Stimulated activated CD8-positive, alpha-beta memory T cell treated with anti-CD3 and anti-CD28 coated beads, Interleukin-7, amount 100 ng/mL, for 24 hours (primary cell): ENCODE results near the gene CALCOCO2.
"Not testable (repeated sequence)": the region's sequence is repeated elsewhere in the genome, so short reads cannot be mapped to it uniquely, and the experiment has no call there.

Experiments used
- DNase-seq: peaks from one replicate; pipeline ENCODE4 v3.0.0-alpha.2; 2020; ENCODE audit warnings: low read depth

CALCOCO2 gene

DNA sequence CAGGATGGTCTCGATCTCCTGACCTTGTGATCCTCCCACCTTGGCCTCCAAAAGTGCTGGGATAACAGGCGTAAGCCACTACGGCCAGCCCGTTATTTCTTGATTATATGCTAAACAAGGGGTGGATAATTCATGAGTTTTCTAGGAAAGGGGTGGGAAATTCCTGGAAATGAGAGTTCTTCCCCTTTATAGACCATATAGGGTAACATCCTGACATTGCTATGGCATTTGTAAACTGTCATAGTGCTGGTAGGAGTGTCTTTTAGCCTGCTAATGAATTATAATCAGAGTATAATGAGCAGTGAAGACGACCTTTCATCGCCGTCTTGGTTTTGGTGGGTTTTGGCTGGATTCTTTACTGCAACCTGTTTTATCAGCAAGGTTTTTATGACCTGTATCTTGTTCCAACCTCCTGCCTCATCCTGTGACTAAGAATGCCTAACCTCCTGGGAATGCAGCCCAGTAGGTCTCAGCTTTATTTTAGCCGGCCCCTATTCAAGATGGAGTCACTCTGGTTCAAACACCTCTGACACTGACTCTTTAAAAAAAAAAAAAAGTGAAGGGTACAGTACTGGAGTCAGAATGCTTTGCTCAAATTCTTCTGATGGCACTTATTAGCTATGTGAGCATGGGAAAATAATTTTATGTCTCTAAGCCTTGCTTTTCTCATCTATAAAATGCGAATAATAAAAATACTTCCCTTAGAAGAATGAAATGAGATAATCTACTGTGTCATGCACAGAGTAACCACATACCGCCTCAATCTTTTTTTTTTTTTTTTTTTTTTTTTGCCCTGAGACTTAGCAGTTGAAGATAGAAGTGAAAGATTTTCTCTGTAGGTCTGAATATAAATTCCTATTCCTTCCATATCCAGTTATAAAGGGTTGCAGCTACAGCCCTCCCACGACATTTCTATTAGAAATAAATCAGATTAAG, 5.1 kb upstream of the CALCOCO2 start:
- DNase-seq, result no peak

DNA sequence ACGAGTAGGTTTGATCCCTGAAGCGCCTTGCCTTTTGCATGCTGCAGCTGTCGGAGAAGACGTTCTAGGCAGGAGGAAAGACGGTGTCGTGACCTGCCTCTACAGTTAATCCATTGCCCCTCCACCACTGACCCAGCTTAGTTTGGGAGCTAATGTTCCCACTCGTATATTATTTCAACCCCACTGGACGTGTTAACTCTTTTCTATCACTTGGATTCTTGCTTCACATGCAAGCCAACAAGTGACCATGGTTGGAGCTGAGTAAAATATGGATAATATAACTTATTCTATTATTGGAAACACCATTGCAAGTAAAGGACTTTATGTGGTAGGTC, 681 bp downstream of the CALCOCO2 start:
- DNase-seq, result no peak

DNA sequence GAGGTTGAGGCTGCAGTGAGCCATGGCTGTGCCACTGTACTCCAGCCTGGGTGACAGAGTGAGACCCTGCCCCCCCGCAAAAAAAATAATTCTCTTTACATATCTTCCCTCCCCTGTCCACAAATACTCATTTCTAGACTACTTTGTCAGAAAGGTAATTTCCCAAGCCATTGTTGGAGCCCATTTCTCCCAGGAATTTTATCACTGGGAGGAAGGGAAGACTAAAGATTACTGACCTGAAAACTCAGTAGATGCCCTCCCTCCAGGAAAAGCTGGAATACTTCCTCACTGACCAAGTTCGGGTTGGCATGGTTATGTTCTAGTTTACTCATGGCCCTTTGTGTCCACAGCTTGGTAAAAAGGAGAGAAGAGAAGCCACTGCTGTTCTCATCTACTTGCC, 4.1 kb downstream of the CALCOCO2 start:
- no peak for DNase-seq

- DNase-seq, result no peak
These were observed 5.1 kb downstream of the CALCOCO2 start for GRCh38 chr17:48835971-48836370.

GRCh38 chr17:48837458-48837857, 6.6 kb downstream of the CALCOCO2 start:
- not testable (repeated sequence) for DNase-seq

DNA sequence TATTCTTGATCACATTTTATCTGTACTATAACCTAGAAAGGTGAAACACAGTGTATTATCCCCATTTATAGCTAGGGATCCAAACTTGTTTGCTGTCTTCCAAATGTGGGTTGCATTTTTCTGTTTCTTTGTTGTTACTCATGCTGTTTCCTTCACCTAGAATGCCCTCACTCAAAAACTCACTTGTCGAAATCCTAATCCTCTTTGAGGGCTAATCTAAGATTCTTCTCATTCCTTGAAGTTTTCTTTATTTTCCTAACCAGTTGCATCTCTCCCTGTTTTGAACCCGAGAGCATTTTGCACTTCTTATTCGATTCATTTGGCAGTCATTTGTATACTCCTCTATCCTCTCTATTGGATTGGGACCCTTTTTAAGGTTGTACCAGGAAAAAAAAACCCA, 9.6 kb downstream of the CALCOCO2 start:
- no peak for DNase-seq

GRCh38 chr17:48841395-48841831, 10.6 kb downstream of the CALCOCO2 start:
- DNase-seq, result no peak

DNA sequence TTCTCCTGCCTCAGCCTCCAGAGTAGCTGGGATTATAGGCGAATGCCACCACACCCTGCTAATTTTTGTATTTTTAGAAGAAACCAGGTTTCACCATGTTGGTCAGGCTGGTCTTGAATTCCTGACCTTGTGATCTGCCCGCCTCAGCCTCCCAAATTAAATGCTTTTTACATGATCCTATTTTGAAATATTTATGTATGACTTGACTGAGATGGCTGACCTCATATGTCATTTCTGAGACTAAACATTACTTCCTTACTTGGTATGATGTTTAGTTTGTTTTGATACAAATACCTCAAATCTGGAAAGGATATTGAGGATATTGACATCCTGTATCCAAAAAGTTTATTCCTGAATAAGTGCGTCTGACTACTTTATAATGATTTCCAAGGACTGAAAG, 11.9 kb downstream of the CALCOCO2 start:
- DNase-seq, result no peak

DNA sequence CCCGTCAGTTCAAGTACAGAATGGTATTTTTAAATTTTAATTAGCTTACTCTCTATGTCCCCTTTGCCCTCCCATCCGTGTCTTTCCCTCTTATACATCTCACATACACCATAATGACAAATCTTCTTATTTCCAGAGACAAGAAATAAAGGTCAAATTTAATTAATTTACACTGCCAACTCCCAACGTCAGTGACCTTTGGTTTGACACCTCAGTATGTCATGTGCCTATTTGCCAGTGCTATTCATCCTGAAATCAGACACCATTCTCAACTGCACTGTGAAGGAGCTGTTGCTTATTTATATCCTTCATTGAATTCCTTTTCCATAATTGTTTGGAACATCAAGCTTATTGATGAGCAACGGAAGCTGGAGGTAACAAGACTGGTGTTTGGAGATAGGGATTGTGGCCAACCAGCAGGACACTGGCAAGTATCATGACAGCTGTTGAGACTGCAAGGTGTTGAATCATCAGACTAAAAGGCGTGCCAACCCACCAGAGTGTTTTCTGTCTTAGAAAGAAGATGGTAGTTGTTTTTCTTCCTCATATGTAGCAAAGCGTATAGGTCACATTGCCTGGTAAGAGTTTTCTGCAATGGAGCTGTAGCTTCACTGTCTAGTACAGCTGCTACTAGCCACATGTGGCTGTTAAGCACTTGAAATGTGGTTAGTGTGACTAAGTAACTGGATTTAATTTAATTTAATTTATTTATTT, 12.5 kb downstream of the CALCOCO2 start:
- DNase-seq, result no peak

DNA sequence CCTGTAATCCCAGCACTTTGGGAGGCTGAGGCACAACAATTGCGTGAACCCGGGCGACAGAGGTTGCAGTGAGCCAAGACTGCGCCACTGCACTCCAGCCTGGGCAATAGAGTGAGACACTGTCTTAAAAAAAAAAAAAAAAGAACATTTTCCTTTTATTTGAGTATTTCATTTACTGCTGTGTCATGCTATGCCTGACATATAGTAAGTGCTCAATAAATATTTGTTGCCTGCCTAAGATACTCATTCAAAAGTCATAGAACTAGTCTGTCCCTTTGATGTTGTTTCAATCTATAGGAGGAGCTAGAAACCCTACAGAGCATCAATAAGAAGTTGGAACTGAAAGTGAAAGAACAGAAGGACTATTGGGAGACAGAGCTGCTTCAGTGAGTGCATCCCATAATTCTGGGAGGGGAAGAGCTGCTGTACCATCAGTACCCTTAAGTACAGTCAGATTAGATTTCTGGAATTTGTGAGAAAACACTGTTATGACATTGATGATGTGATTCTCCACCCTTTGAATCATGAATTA, 20.0 kb downstream of the CALCOCO2 start:
- no peak for DNase-seq

DNA sequence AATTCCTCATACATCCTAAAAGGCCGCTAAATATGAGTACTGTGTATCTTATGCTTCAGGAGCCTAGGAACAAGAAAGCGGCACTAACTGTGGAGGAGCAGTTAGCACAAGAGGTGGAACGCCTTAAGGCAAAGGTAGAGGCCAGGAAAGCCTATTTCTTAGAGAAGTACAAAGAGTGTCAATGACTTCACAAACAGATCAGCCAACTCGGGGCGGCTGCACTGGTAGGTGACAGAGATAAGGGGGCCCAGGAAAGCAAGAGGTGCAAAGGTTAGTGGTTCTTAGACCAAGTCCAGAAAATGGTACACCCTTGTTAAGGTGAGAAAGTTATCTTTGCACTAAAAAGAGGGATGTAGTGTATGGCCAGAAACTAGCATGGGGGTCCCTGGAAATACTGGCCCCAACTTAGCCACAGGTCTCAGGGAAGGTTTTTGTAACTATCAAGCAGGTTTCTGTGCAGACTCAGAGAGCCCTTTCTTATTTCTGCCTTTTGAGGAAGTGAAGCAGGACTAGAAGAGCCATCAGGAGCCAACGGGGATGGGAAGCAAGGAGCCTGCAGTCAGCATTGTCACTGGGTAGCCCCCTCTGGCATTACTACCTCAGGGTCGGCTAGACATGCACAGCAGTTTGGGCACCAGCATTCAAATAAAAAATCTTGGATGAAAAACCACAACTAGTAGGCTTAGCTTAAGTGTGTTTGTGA, 24.1 kb downstream of the CALCOCO2 start:
- no peak for DNase-seq

DNA sequence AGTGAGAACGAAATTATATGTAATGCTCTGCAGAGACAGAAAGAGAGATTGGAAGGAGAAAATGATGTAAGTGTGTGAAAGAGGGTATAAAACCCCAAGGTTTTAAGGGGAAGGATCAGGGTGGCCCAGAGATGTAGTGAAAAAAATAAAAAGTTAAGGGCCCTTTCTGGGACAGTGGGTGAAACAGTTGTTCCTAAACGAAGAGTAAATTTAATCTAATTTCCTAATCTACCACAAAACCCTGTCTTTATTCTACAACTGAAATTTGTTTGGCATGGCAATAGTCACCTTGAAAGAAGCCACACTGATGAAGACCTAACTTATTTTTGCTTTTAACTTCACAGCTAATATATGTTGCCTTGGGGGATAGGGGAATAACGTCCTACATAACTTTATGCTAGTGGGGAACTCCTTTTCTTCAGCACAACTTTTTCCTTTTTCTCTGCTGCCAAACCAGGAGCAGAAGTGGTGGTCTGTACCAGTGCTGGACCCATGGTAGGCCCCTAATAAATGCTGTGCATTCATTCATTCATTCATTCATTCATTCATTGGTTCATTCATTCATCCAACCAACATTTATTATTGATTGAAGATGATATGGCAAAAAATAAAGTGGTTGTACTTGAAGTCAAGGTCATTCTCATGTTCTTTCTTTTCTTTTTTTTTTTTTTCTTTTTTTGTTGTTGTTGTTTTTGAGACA, 25.4 kb downstream of the CALCOCO2 start:
- no peak for DNase-seq

DNA sequence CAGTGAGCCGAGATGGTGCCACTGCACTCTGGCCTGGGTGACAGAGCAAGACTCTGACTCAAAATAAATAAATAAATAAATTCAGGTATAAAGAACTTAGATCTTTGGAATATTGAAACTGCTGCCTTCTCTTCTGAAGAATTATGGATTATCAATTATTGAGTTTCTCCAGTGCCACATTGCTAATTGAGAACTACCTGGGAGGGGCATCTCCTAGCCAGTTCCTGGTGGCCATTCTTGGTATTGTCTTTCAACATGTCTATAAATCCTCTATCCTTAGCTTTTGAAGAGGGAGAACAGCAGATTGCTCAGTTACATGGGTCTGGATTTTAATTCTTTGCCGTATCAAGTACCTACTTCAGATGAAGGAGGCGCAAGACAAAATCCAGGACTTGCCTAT, 29.2 kb downstream of the CALCOCO2 start:
- DNase-seq, result no peak

- no peak for DNase-seq
These were observed 29.6 kb downstream of the CALCOCO2 start for GRCh38 chr17:48860456-48860855.

DNA sequence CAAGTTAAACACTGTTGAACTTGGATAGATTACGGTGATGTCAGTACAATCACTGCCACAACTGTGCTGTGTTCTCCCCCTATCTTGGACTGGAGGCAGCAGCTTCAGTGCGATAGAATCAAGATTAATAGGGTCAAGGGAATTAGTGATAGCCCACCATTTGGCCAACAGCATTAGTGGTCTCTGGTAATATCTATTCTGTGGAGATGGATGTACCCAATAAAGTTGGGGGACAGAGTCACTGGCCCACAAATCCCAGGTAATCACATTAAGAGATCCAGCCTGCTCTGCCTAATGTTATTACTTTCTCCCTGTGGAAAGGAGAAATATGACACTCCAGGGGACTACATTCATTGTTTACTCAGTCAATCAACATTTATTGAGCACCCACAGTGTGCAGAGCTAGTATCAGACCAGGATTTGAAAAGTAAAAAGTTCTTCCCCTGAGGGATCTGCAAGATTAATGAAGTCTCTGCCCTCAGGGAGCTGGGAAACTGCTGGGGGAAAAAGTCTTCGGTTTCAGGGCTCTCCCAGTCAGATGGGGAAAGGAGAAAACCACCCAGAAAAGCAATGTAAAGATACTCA, 38.2 kb downstream of the CALCOCO2 start:
- DNase-seq, result no peak

- DNase-seq, result no peak
These were observed 39.0 kb downstream of the CALCOCO2 start for GRCh38 chr17:48869821-48870318.

GRCh38 chr17:48871035-48871550, 40.3 kb downstream of the CALCOCO2 start:
- DNase-seq, result no peak

DNA sequence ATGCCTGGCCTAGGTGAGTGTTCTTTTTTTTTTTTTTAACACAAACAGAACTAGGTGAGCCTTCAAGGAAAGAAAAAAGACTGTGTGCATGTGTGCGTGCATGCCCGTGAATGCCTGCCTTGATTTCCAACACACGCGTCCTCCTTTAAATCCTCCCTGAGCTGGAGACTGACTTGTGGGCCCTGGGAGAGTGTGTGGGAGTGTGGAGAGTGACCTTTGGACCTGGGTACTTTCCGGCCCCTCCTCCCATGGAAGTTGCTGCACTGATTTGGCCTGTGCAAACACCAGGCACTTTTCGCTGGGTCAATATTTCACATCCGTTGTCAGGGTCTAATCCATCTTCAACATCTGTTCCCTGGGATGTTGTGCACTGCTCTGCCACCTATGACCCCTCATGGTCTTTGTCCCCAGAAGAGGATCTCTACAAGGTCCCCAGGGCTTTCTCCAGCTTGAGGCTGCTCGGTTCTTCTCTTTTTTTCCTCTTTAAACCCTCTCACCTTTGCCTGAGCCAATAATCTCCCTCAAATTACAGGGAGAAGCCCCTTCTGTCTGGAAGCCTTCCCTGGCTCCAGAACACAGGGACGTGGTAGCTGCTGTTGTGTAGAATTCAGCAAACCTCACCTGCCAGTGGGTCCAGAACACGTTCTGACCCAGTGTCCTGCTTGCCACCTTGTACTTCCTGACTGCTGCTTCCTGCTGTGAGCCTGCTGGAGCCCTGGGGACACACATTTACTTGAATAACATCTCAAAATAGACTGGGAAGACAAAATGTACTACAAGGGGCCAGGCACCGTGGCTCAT, 40.9 kb downstream of the CALCOCO2 start:
- DNase-seq, result no peak

DNA sequence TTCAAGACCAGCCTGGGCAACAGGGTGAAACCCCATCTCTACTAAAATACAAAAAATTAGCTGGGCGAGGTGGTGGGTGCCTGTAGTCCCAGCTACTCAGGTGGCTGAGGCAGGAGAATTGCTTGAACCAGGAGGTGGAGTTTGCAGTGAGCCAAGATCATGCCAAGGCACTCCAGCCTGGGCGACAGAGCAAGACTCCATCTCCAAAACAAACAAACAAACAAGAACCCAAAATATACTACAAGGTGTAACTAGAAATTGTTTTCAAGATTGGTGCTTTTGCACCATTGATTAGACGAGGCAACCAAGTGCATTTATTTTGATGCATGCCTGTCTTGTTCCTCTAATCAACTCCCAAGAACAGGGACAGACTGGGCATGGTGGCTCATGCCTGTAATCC, 41.6 kb downstream of the CALCOCO2 start:
- not testable (repeated sequence) for DNase-seq

- DNase-seq, result no peak
These were observed 42.4 kb downstream of the CALCOCO2 start for GRCh38 chr17:48873209-48873608.
